Upper lobe of left lung (tissue), 6 donors: ENCODE measurements around the gene MYPN. TPM values are rescaled to one million over a fixed set of nuclear protein-coding genes. Genes with fewer than 3 reads are reported as not detected.

Source experiments
- ATAC-seq, 2 donors: fragments of 200-7000 bp; cut with Tn5 transposase; one replicate each; pipeline ENCODE4 v1.9.1; 2022; ENCODE audit warnings: mild to moderate bottlenecking in 2 of 2, moderate library complexity in 2 of 2; ENCODE audit not compliant: low FRiP score in 2 of 2
- DNase-seq, 2 donors: peaks; one replicate each; pipeline ENCODE4 v3.0.0-alpha.2; 2019 to 2020
- H3K27ac ChIP-seq, 4 donors: fragments of 200-600 bp; sonication (generic); one replicate each; pipeline ENCODE4 v1.5.1; 2016 to 2019
- H3K27me3 ChIP-seq, 4 donors: fragments of 200-600 bp; sonication (generic); one replicate each; pipeline ENCODE4 v1.5.1; 2017 to 2019
- H3K36me3 ChIP-seq, 4 donors: fragments of 200-600 bp; sonication (generic); one replicate each; pipeline ENCODE4 v1.5.1; 2016 to 2019
- H3K4me1 ChIP-seq, 4 donors: fragments of 200-600 bp; sonication (generic); one replicate each; pipeline ENCODE4 v1.5.1; 2018 to 2019
- H3K4me3 ChIP-seq, 4 donors: fragments of 200-600 bp; sonication (generic); one replicate each; pipeline ENCODE4 v1.5.1; 2017 to 2019; ENCODE audit warnings: mild to moderate bottlenecking in 2 of 4, moderate library complexity in 1 of 4
- H3K9me3 ChIP-seq, 4 donors: fragments of 200-600 bp; sonication (generic); one replicate each; pipeline ENCODE4 v1.5.1; 2018 to 2019
- CTCF ChIP-seq, 6 experiments: fragments of 450-650 bp in 4 of 6; fragments of 200-600 bp in 2 of 6; sonication (generic) in 2 of 6; IDR thresholded peaks; one replicate each; pipeline ENCODE4 v1.5.1; 2016 to 2019; ENCODE audit warnings: antibody characterized with exemption in 6 of 6
- EP300 ChIP-seq, 4 donors: sonication (generic); formaldehyde crosslinking; IDR thresholded peaks; one replicate each; pipeline ENCODE4 v1.5.1; 2017; ENCODE audit warnings: antibody characterized with exemption in 4 of 4, control low read depth in 2 of 4
- POLR2A ChIP-seq, 4 donors: fragments of 450-650 bp; IDR thresholded peaks; one replicate each; pipeline ENCODE4 v1.5.1; 2016 to 2017; ENCODE audit warnings: antibody characterized with exemption in 4 of 4, mild to moderate bottlenecking in 2 of 4
- POLR2AphosphoS5 ChIP-seq, 2 donors: sonication (generic); formaldehyde crosslinking; IDR thresholded peaks; one replicate each; pipeline ENCODE4 v1.5.1; 2017; ENCODE audit warnings: antibody characterized with exemption in 2 of 2
- WGBS, 2 donors: methylation state at CpG; one replicate each; pipeline ENCODE4 v1.1.5; 2017 to 2018; 5-methylcytosine and 5-hydroxymethylcytosine counted together
- total RNA-seq, 6 donors: library from RNA; depleted of rRNA in 4 of 6; stranded (reverse); fragments of >200 nt in 4 of 6; gene quantifications; one replicate each; pipeline versions ENCODE4 v1.1.0 to v1.2.1, GENCODE V29; 2016 to 2021
- donor health status: DM: no; HTN: no; CAD: no; lungs with moderate emphysema.
- donor health status: DM: no; HTN: yes; CAD: no; lungs with severe emphysema.

The MYPN gene
- total RNA-seq, 6 donors from 2014 or later = not detected

- no peak for DNase-seq
- Histone ChIP-seq H3K27ac (no peak overlapping the region), H3K4me3 (no peak overlapping the region), H3K27me3 (no peaks in the 10 kb centered on the region), H3K9me3 (no peaks in the 10 kb centered on the region), H3K4me1 (peaks cover 8 to 15% (median 11%) of the 10 kb centered on the region in 4 donors), H3K36me3 (no peaks in the 10 kb centered on the region)
- ATAC-seq = no peak
- TF ChIP-seq POLR2AphosphoS5 (IDR thresholded peaks at IDR 0.05) = no peak
- TF ChIP-seq POLR2A (IDR thresholded peaks at IDR 0.05) = no peak
- TF ChIP-seq CTCF (IDR thresholded peaks at IDR 0.05) = no peak
- no peak for TF ChIP-seq EP300 (IDR thresholded peaks at IDR 0.05)
These were observed 126.3 kb downstream of the MYPN start for GRCh38 chr10:68235581-68235980.

- 83 to 87% methylated on average over 3 of the region's 3 CpGs for WGBS, 2 donors
- no peak for DNase-seq
- H3K27ac ChIP-seq = no peak overlapping the region
- no peak for TF ChIP-seq POLR2A (IDR thresholded peaks at IDR 0.05)
- no peaks in the 10 kb centered on the region for H3K36me3 ChIP-seq
- H3K27me3 ChIP-seq = no peaks in the 10 kb centered on the region
- no peak overlapping the region for H3K4me3 ChIP-seq
- H3K9me3 ChIP-seq = no peaks in the 10 kb centered on the region
- H3K4me1 ChIP-seq = no peaks in the 10 kb centered on the region
- ATAC-seq = no peak
These were observed 127.9 kb downstream of the MYPN start for GRCh38 chr10:68237173-68237572.

GRCh38 chr10:68238371-68238770 is 129.1 kb downstream of the MYPN start:
- DNase-seq (no peak), ATAC-seq (no peak)
- WGBS, 2 donors = 82 to 92% methylated on average over 6 of the region's 6 CpGs
- H3K36me3 ChIP-seq = no peaks in the 10 kb centered on the region
- TF ChIP-seq POLR2A (IDR thresholded peaks at IDR 0.05) = no peak
- no peak for TF ChIP-seq POLR2AphosphoS5 (IDR thresholded peaks at IDR 0.05)
- no peak for TF ChIP-seq CTCF (IDR thresholded peaks at IDR 0.05)
- no peak overlapping the region for H3K27ac ChIP-seq
- no peaks in the 10 kb centered on the region for H3K27me3 ChIP-seq
- no peak overlapping the region for H3K4me3 ChIP-seq
- no peaks in the 10 kb centered on the region for H3K4me1 ChIP-seq
- H3K9me3 ChIP-seq = no peaks in the 10 kb centered on the region

DNA sequence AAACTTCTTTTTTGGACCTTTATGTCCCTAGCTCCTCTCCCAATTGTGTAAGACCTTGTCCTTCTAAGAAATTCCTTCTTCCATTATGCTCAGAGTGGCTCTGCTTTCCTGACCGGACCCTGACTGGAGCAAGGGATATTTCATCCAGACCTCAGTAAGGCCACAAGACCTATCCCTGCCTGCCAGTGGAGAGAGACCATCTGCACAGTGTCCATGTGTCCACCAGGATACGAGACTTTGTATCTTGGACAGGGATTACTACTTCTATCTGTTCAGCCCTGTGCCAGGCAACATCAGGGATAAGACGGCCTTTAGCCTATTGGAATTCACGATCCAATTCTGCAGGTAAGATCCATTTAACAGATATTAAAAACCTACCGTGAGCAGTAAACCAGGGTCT is 129.8 kb downstream of the MYPN start:
- no peaks in the 10 kb centered on the region for H3K4me1 ChIP-seq
- no peak overlapping the region for H3K4me3 ChIP-seq
- no peaks in the 10 kb centered on the region for H3K27me3 ChIP-seq
- no peak for TF ChIP-seq POLR2AphosphoS5 (IDR thresholded peaks at IDR 0.05)
- no peak for TF ChIP-seq EP300 (IDR thresholded peaks at IDR 0.05)
- TF ChIP-seq CTCF (IDR thresholded peaks at IDR 0.05) = no peak
- no peak for TF ChIP-seq POLR2A (IDR thresholded peaks at IDR 0.05)
- DNase-seq (no peak), ATAC-seq (no peak)
- H3K27ac ChIP-seq = no peak overlapping the region
- 94 to 95% methylated on average over 5 of the region's 5 CpGs for WGBS, 2 donors
- H3K9me3 ChIP-seq = no peaks in the 10 kb centered on the region
- no peaks in the 10 kb centered on the region for H3K36me3 ChIP-seq

DNA sequence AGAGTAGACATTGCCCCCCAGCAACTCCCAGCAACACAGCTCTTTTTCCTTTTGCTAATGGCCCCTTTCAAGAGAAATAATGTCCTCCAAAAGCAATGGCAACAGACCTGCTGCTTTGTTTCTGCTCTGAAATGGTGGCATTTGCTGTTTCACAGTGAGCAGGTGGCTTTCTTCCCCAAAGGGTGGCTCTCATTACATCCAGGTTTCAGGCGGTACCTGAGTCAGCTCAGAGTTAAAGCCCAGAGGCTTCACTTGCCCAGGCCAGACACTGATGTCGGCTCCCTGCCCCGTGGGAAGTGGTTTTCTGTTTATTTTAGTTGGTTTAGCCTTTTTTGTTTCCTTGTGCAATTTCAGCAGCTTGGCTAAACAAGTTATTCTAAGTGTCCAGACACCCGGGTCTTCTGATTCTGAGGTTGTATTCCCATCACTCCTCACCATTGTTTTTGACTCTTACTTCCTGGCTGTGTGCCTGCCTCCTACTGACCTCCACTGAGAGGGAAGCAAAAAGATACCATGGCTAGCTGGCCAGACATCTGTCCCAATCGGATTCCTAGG is 130.4 kb downstream of the MYPN start:
- TF ChIP-seq CTCF (IDR thresholded peaks at IDR 0.05) (no peak), EP300 (IDR thresholded peaks at IDR 0.05) (no peak), POLR2AphosphoS5 (IDR thresholded peaks at IDR 0.05) (no peak), POLR2A (IDR thresholded peaks at IDR 0.05) (no peak)
- Histone ChIP-seq H3K4me3 (no peak overlapping the region), H3K4me1 (no peaks in the 10 kb centered on the region), H3K36me3 (no peaks in the 10 kb centered on the region), H3K27ac (no peak overlapping the region), H3K9me3 (no peaks in the 10 kb centered on the region), H3K27me3 (no peaks in the 10 kb centered on the region)
- ATAC-seq (no peak), DNase-seq (no peak)
- WGBS, 2 donors = 50 to 55% methylated on average over 5 of the region's 5 CpGs
